OCI-LY3 (cell line): ENCODE data around the gene GABRB2.
"Not testable (repeated sequence)": the region's sequence is repeated elsewhere in the genome, so short reads cannot be mapped to it uniquely, and the experiment has no call there.

Experiments
- H2AFZ ChIP-seq: fragments of 200-600, 300-600 bp; shearing (Covaris generic); 2 replicates; pipeline ENCODE4 v1.6.0; 2014; ENCODE audit warnings: antibody characterized with exemption, low read depth, low read length
- H3K27ac ChIP-seq: fragments of 200-600, 300-600 bp; sonication (generic); 2 replicates; pipeline ENCODE4 v1.5.1; 2014; ENCODE audit warnings: mild to moderate bottlenecking, low read length, moderate library complexity, mixed read lengths
- H3K27me3 ChIP-seq: fragments of 200-600, 300-600 bp; sonication (generic); 2 replicates; pipeline ENCODE4 v1.6.1; 2014; ENCODE audit warnings: low read depth, low read length, mixed read lengths
- H3K36me3 ChIP-seq: fragments of 200-600, 300-600 bp; sonication (generic); replicated peaks from 2 replicates; pipeline ENCODE3; 2014; ENCODE audit warnings: low read depth, low read length, mixed read lengths
- H3K4me1 ChIP-seq: fragments of 300-600, 200-600 bp; sonication (generic); 2 replicates; pipeline ENCODE4 v1.6.1; 2014; ENCODE audit warnings: low read length, mixed read lengths
- H3K4me2 ChIP-seq: fragments of 200-600, 300-600 bp; sonication (generic); 2 replicates; pipeline ENCODE4 v1.6.1; 2014; ENCODE audit warnings: low read length, mixed read lengths
- H3K4me3 ChIP-seq: fragments of 300-600, 200-600 bp; sonication (generic); 2 replicates; pipeline ENCODE4 v1.5.1; 2014; ENCODE audit warnings: antibody characterized with exemption, mild to moderate bottlenecking, low read length, moderate library complexity
- H3K79me2 ChIP-seq: fragments of 300-600, 200-600 bp; shearing (Covaris generic); 2 replicates; pipeline ENCODE4 v1.6.1; 2014; ENCODE audit warnings: mild to moderate bottlenecking, low read length, mixed read lengths
- H3K9ac ChIP-seq: fragments of 300-600, 200-600 bp; shearing (Covaris generic); 2 replicates; pipeline ENCODE4 v1.6.0; 2014; ENCODE audit warnings: mild to moderate bottlenecking, low read length, moderate library complexity
- H3K9me3 ChIP-seq: fragments of 200-600, 300-600 bp; shearing (Covaris generic); 2 replicates; pipeline ENCODE4 v1.6.1; 2014; ENCODE audit warnings: low read length, mixed read lengths; ENCODE audit not compliant: insufficient read depth
- H4K20me1 ChIP-seq: fragments of 200-600, 300-600 bp; sonication (generic); 2 replicates; pipeline ENCODE4 v1.6.1; 2016; ENCODE audit warnings: low read length, mixed read lengths; ENCODE audit not compliant: insufficient read depth
- EZH2phosphoT487 ChIP-seq: fragments of 200-600 bp; shearing (Covaris generic); IDR thresholded peaks from 2 replicates; pipeline ENCODE4 v1.6.1; 2018; ENCODE audit warnings: antibody characterized with exemption, mixed run types, low read depth
- TF ChIP-seq, protein P1 (sequence below): fragments of 200-600, 300-600 bp; sonication (generic); IDR thresholded peaks from 2 replicates; pipeline ENCODE4 v1.5.1; 2014; ENCODE audit warnings: antibody characterized with exemption, low read length, low read depth

GABRB2 gene

DNA sequence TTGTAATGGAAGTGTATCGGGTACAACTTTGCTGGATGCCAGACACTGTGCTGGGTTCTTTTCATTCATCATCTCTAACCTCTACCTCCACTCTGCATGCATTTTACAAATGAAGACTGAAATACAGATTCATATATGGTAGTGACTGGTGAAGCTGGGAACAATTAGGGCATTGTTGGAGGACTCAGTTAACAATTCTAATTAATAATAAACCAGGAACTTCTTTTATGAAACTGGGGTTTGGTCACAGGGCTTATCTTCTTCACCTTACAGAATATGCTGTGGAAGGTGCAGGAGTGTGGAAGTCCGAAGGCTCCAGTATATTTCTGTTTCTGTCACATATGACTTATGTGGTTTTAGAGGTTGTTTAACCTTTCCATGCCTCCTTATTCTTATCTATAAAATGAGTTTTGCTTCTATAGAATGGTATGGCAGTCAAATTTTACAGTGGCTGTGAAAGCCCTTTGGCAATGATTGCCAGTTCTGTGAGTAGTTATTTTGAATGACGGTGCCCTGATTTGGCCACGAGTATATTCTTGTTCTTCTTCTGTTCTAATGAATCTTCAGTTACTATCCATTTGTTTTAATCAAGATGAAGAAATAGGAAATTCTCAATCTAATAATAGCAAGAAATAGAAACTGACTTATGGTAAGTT lies 284.7 kb downstream of the GABRB2 start:
- H3K4me3 ChIP-seq = no peak overlapping the region
- no peaks in the 10 kb centered on the region for H3K27me3 ChIP-seq
- H3K36me3 ChIP-seq = no peaks in the 10 kb centered on the region
- H3K9ac ChIP-seq = no peak overlapping the region
- H3K27ac ChIP-seq = no peak overlapping the region
- H4K20me1 ChIP-seq = no peaks in the 10 kb centered on the region
- no peaks in the 10 kb centered on the region for H3K79me2 ChIP-seq
- no peaks in the 10 kb centered on the region for H3K4me1 ChIP-seq
- no peak overlapping the region for H2AFZ ChIP-seq
- no peaks in the 10 kb centered on the region for H3K9me3 ChIP-seq
- TF ChIP-seq EZH2phosphoT487 = no peak
- TF ChIP-seq, protein P1, sequence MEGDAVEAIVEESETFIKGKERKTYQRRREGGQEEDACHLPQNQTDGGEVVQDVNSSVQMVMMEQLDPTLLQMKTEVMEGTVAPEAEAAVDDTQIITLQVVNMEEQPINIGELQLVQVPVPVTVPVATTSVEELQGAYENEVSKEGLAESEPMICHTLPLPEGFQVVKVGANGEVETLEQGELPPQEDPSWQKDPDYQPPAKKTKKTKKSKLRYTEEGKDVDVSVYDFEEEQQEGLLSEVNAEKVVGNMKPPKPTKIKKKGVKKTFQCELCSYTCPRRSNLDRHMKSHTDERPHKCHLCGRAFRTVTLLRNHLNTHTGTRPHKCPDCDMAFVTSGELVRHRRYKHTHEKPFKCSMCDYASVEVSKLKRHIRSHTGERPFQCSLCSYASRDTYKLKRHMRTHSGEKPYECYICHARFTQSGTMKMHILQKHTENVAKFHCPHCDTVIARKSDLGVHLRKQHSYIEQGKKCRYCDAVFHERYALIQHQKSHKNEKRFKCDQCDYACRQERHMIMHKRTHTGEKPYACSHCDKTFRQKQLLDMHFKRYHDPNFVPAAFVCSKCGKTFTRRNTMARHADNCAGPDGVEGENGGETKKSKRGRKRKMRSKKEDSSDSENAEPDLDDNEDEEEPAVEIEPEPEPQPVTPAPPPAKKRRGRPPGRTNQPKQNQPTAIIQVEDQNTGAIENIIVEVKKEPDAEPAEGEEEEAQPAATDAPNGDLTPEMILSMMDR = no peak
- no peak overlapping the region for H3K4me2 ChIP-seq

DNA sequence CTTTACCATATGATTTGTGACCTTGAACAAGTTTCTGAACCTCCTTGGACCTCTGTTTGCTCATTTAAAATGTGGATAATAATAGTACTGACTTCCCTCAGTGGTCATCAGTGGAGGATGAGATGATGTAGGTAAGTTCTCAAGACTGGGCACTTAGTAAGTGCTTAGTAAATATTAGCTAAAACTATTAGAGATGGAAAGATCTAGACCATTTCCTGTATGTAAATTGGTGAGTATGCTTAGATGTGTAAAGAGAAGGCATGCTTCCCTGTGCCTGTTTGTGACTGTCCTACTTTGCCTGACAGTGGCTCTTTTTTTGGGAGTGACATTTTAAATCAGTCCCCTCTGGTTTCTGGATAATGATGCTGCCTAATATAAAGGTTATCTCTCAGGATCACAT lies 288.1 kb downstream of the GABRB2 start:
- no peak overlapping the region for H2AFZ ChIP-seq
- no peaks in the 10 kb centered on the region for H3K79me2 ChIP-seq
- H4K20me1 ChIP-seq = no peaks in the 10 kb centered on the region
- no peak for TF ChIP-seq EZH2phosphoT487
- TF ChIP-seq, protein P1 = no peak
- H3K36me3 ChIP-seq = no peaks in the 10 kb centered on the region
- no peak overlapping the region for H3K4me2 ChIP-seq
- no peaks in the 10 kb centered on the region for H3K4me1 ChIP-seq
- H3K27me3 ChIP-seq = no peaks in the 10 kb centered on the region
- H3K9me3 ChIP-seq = no peaks in the 10 kb centered on the region
- no peak overlapping the region for H3K9ac ChIP-seq
- H3K4me3 ChIP-seq = no peak overlapping the region
- no peak overlapping the region for H3K27ac ChIP-seq

DNA sequence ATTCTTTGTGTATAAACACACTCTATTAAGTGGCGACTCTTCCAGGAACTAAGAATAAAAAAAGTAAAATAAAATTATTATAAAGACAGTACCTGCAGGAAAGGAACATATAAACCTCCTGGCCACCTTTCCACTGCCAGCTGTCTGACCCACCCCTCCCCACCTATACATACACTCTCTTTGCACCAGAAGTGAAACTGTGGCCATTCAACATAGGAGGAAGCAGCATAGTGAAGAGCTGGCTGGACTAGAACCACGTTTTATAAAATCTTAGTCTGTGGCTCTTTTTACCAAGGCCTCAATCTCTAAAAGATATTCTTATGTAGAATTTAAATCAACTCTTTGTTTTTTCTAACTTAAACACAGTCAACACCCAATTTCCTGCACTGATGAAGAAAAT lies 289.6 kb downstream of the GABRB2 start:
- Histone ChIP-seq H3K27me3 (no peaks in the 10 kb centered on the region), H3K9me3 (no peaks in the 10 kb centered on the region), H3K36me3 (no peaks in the 10 kb centered on the region), H3K79me2 (no peaks in the 10 kb centered on the region), H4K20me1 (no peaks in the 10 kb centered on the region), H2AFZ (no peak overlapping the region), H3K4me3 (no peak overlapping the region), H3K4me2 (no peak overlapping the region), H3K9ac (no peak overlapping the region), H3K27ac (no peak overlapping the region), H3K4me1 (no peaks in the 10 kb centered on the region)
- TF ChIP-seq, protein P1 = no peak
- no peak for TF ChIP-seq EZH2phosphoT487

DNA sequence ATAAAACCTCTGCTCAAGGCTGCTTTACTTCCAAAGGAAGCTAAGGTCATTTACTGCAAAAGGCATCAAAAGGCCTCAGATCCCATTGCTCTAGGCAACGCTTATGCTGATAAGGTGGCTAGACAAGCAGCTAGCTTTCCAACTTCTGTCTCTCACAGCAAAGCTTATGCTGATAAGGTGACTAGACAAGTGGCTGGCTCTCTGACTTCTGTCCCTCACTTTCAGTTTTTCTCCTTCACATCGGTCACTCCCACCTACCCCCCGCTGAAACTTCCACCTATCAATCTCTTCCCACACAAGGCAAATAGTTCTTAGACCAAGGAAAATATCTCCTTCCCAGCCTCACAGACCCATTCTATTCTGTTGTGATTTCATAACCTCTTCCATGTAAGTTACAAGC lies 293.6 kb downstream of the GABRB2 start:
- H3K36me3 ChIP-seq, H3K79me2 ChIP-seq, H2AFZ ChIP-seq, H3K9me3 ChIP-seq, H4K20me1 ChIP-seq, H3K9ac ChIP-seq, H3K27ac ChIP-seq, H3K4me3 ChIP-seq, H3K4me1 ChIP-seq, H3K4me2 ChIP-seq, H3K27me3 ChIP-seq: not testable (repeated sequence)
